ENCODE data around the gene REN.

REN gene

GRCh38 chr1:204126956-204127355, 39.2 kb downstream of the REN start:
- H3K27me3 Mint-ChIP-seq: peaks cover 11% of the 10 kb centered on the region
- peaks cover 11% of the 10 kb centered on the region for H3K4me1 Mint-ChIP-seq (ENCODE audit: low read depth)
- H3K27ac Mint-ChIP-seq: no peak overlapping the region
- no peaks in the 10 kb centered on the region for H3K36me3 Mint-ChIP-seq (ENCODE audit: low read depth)
- H3K4me3 Mint-ChIP-seq: no peak overlapping the region
- no peaks in the 10 kb centered on the region for H3K9me3 Mint-ChIP-seq
- intact Hi-C loops (cut with micrococcal nuclease): no loop called here

GRCh38 chr1:204126386-204126785, 39.8 kb downstream of the REN start:
- H3K27me3 Mint-ChIP-seq: peaks cover 9% of the 10 kb centered on the region
- intact Hi-C loops (cut with micrococcal nuclease): no loop called here
- H3K36me3 Mint-ChIP-seq (ENCODE audit: low read depth): no peaks in the 10 kb centered on the region
- peaks cover 11% of the 10 kb centered on the region for H3K4me1 Mint-ChIP-seq (ENCODE audit: low read depth)
- H3K27ac Mint-ChIP-seq: no peak overlapping the region
- H3K9me3 Mint-ChIP-seq: no peaks in the 10 kb centered on the region
- no peak overlapping the region for H3K4me3 Mint-ChIP-seq

- Mint-ChIP-seq H3K4me3 (no peak overlapping the region), H3K4me1 (ENCODE audit: low read depth) (peaks cover 11% of the 10 kb centered on the region), H3K9me3 (no peaks in the 10 kb centered on the region), H3K27me3 (peaks cover 8% of the 10 kb centered on the region), H3K27ac (no peak overlapping the region), H3K36me3 (ENCODE audit: low read depth) (no peaks in the 10 kb centered on the region)
- intact Hi-C loops (cut with micrococcal nuclease): no loop called here
These were observed 40.3 kb downstream of the REN start for GRCh38 chr1:204125759-204126351.

- peaks cover 7% of the 10 kb centered on the region for H3K27me3 Mint-ChIP-seq
- no peaks in the 10 kb centered on the region for H3K9me3 Mint-ChIP-seq
- intact Hi-C loops (cut with micrococcal nuclease): no loop called here
- no peak overlapping the region for H3K27ac Mint-ChIP-seq
- no peak overlapping the region for H3K4me3 Mint-ChIP-seq
- H3K36me3 Mint-ChIP-seq (ENCODE audit: low read depth): no peaks in the 10 kb centered on the region
- peaks cover 11% of the 10 kb centered on the region for H3K4me1 Mint-ChIP-seq (ENCODE audit: low read depth)
These were observed 41.5 kb downstream of the REN start for GRCh38 chr1:204124639-204125038.

- intact Hi-C loops (cut with micrococcal nuclease): no loop called here
- Mint-ChIP-seq H3K36me3 (ENCODE audit: low read depth) (no peaks in the 10 kb centered on the region), H3K27me3 (peaks cover 6% of the 10 kb centered on the region), H3K27ac (no peak overlapping the region), H3K9me3 (no peaks in the 10 kb centered on the region), H3K4me1 (ENCODE audit: low read depth) (no peaks in the 10 kb centered on the region), H3K4me3 (no peak overlapping the region)
These were observed 42.8 kb downstream of the REN start for GRCh38 chr1:204123376-204123775.

- Mint-ChIP-seq H3K4me3 (no peak overlapping the region), H3K27me3 (peaks cover 7% of the 10 kb centered on the region), H3K4me1 (ENCODE audit: low read depth) (no peaks in the 10 kb centered on the region), H3K9me3 (no peaks in the 10 kb centered on the region), H3K27ac (no peak overlapping the region), H3K36me3 (ENCODE audit: low read depth) (no peaks in the 10 kb centered on the region)
- intact Hi-C loops (cut with micrococcal nuclease): no loop called here
These were observed 44.1 kb downstream of the REN start for GRCh38 chr1:204121840-204122555.

- H3K27me3 Mint-ChIP-seq: peaks cover 15% of the 10 kb centered on the region
- peaks cover 17% of the 10 kb centered on the region for H3K4me1 Mint-ChIP-seq (ENCODE audit: low read depth)
- H3K27ac Mint-ChIP-seq: no peak overlapping the region
- H3K36me3 Mint-ChIP-seq (ENCODE audit: low read depth): no peaks in the 10 kb centered on the region
- no peaks in the 10 kb centered on the region for H3K9me3 Mint-ChIP-seq
- H3K4me3 Mint-ChIP-seq: no peak overlapping the region
- intact Hi-C loops (cut with micrococcal nuclease): no loop called here
These were observed 49.6 kb downstream of the REN start for GRCh38 chr1:204116539-204116938.

- Mint-ChIP-seq H3K4me3 (no peak overlapping the region), H3K36me3 (ENCODE audit: low read depth) (no peaks in the 10 kb centered on the region), H3K4me1 (ENCODE audit: low read depth) (peaks cover 17% of the 10 kb centered on the region), H3K27me3 (peaks cover 18% of the 10 kb centered on the region), H3K27ac (peak overlapping the region; percentile 20), H3K9me3 (no peaks in the 10 kb centered on the region)
- intact Hi-C loops (cut with micrococcal nuclease): no loop called here
These were observed 51.0 kb downstream of the REN start for GRCh38 chr1:204115116-204115515.

GRCh38 chr1:204114606-204115005, 51.5 kb downstream of the REN start:
- peak overlapping the region; percentile 20 for H3K27ac Mint-ChIP-seq
- intact Hi-C loops (cut with micrococcal nuclease): no loop called here
- peaks cover 18% of the 10 kb centered on the region for H3K27me3 Mint-ChIP-seq
- no peaks in the 10 kb centered on the region for H3K9me3 Mint-ChIP-seq
- H3K36me3 Mint-ChIP-seq (ENCODE audit: low read depth): no peaks in the 10 kb centered on the region
- peaks cover 17% of the 10 kb centered on the region for H3K4me1 Mint-ChIP-seq (ENCODE audit: low read depth)
- H3K4me3 Mint-ChIP-seq: no peak overlapping the region

- intact Hi-C loops (cut with micrococcal nuclease): no loop called here
- Mint-ChIP-seq H3K27me3 (peaks cover 20% of the 10 kb centered on the region), H3K27ac (peak overlapping the region; percentile 20), H3K4me1 (ENCODE audit: low read depth) (peaks cover 17% of the 10 kb centered on the region), H3K9me3 (no peaks in the 10 kb centered on the region), H3K36me3 (ENCODE audit: low read depth) (no peaks in the 10 kb centered on the region), H3K4me3 (no peak overlapping the region)
These were observed 52.2 kb downstream of the REN start for GRCh38 chr1:204113896-204114295.

GRCh38 chr1:204112876-204113730, 53.0 kb downstream of the REN start:
- Mint-ChIP-seq H3K4me1 (ENCODE audit: low read depth) (peaks cover 17% of the 10 kb centered on the region), H3K27me3 (peaks cover 21% of the 10 kb centered on the region), H3K36me3 (ENCODE audit: low read depth) (no peaks in the 10 kb centered on the region), H3K9me3 (no peaks in the 10 kb centered on the region), H3K4me3 (no peak overlapping the region), H3K27ac (no peak overlapping the region)
- intact Hi-C loops (cut with micrococcal nuclease): no loop called here

- intact Hi-C loops (cut with micrococcal nuclease): no loop called here
- H3K4me3 Mint-ChIP-seq: no peak overlapping the region
- peaks cover 21% of the 10 kb centered on the region for H3K27me3 Mint-ChIP-seq
- H3K9me3 Mint-ChIP-seq: no peaks in the 10 kb centered on the region
- no peak overlapping the region for H3K27ac Mint-ChIP-seq
- peaks cover 17% of the 10 kb centered on the region for H3K4me1 Mint-ChIP-seq (ENCODE audit: low read depth)
- H3K36me3 Mint-ChIP-seq (ENCODE audit: low read depth): no peaks in the 10 kb centered on the region
These were observed 55.1 kb downstream of the REN start for GRCh38 chr1:204110894-204111633.

GRCh38 chr1:204108312-204109141, 57.6 kb downstream of the REN start:
- Mint-ChIP-seq H3K9me3 (no peaks in the 10 kb centered on the region), H3K4me3 (no peak overlapping the region), H3K27me3 (peaks cover 35% of the 10 kb centered on the region), H3K36me3 (ENCODE audit: low read depth) (no peaks in the 10 kb centered on the region), H3K4me1 (ENCODE audit: low read depth) (peaks cover 8% of the 10 kb centered on the region), H3K27ac (no peak overlapping the region)
- intact Hi-C loops (cut with micrococcal nuclease): no loop called here

All from dendritic cell treated with granulocyte-macrophage colony-stimulating factor and Interleukin-4, amounts not matched to agents 40 ng/mL and 50 ng/mL, for 4 days (primary cell).